Mesendoderm (in vitro differentiated cells): ENCODE results near the gene CAND2.
"Not testable (repeated sequence)": the region's sequence is repeated elsewhere in the genome, so short reads cannot be mapped to it uniquely, and the experiment has no call there.

ENCODE experiments used
- DNase-seq: peaks from one replicate; pipeline ENCODE4 v3.0.0; 2013
- H2AK5ac ChIP-seq: 2 replicates; pipeline ENCODE4 v1.6.1; 2013; ENCODE audit warnings: low read length, inconsistent platforms
- H2BK120ac ChIP-seq: 2 replicates; pipeline ENCODE4 v1.6.1; 2013; ENCODE audit warnings: low read depth, mild to moderate bottlenecking, low read length, moderate library complexity, mixed read lengths
- H2BK15ac ChIP-seq: replicated peaks from 2 replicates; pipeline ENCODE4 v1.6.1; 2013; ENCODE audit warnings: low read depth, mild to moderate bottlenecking, moderate library complexity
- H2BK5ac ChIP-seq: 2 replicates; pipeline ENCODE4 v1.6.1; 2013; ENCODE audit warnings: low read length, inconsistent platforms
- H3K18ac ChIP-seq: 2 replicates; pipeline ENCODE4 v1.6.1; 2013; ENCODE audit warnings: mild to moderate bottlenecking, low read length, mixed read lengths
- H3K23ac ChIP-seq: one replicate; pipeline ENCODE4 v1.6.1; 2013; ENCODE audit warnings: low read length
- H3K27ac ChIP-seq: 2 replicates; pipeline ENCODE4 v1.5.1; 2013; ENCODE audit warnings: low read depth, mild to moderate bottlenecking, inconsistent platforms, low read length, moderate library complexity
- H3K27me3 ChIP-seq: 2 replicates; pipeline ENCODE4 v1.6.1; 2013; ENCODE audit warnings: low read length, control low read depth, mild to moderate bottlenecking, inconsistent platforms; ENCODE audit not compliant: insufficient read depth, poor library complexity
- H3K36me3 ChIP-seq: 2 replicates; pipeline ENCODE4 v1.6.1; 2013; ENCODE audit warnings: low read length, inconsistent platforms; ENCODE audit not compliant: control insufficient read depth, insufficient read depth
- H3K4ac ChIP-seq: one replicate; pipeline ENCODE4 v1.6.1; 2013; ENCODE audit warnings: low read depth, mild to moderate bottlenecking, low read length, moderate library complexity
- H3K4me1 ChIP-seq: 2 replicates; pipeline ENCODE4 v1.6.1; 2013; ENCODE audit warnings: low read depth, low read length, inconsistent platforms; ENCODE audit not compliant: control insufficient read depth
- H3K4me2 ChIP-seq: 2 replicates; pipeline ENCODE4 v1.6.1; 2013; ENCODE audit warnings: low read length
- H3K4me3 ChIP-seq: 2 replicates; pipeline ENCODE4 v1.5.1; 2013; ENCODE audit warnings: mild to moderate bottlenecking, low read length
- H3K56ac ChIP-seq: one replicate; pipeline ENCODE4 v1.6.1; 2013; ENCODE audit warnings: low read length
- H3K79me1 ChIP-seq: 2 replicates; pipeline ENCODE4 v1.6.1; 2013; ENCODE audit warnings: low read length, inconsistent platforms
- H3K79me2 ChIP-seq: 2 replicates; pipeline ENCODE4 v1.6.1; 2013; ENCODE audit warnings: mild to moderate bottlenecking, low read length; ENCODE audit not compliant: control insufficient read depth, insufficient read depth
- H3K9ac ChIP-seq: 2 replicates; pipeline ENCODE4 v1.6.1; 2013; ENCODE audit warnings: low read length, inconsistent platforms
- H4K5ac ChIP-seq: one replicate; pipeline ENCODE4 v1.6.1; 2013; ENCODE audit warnings: low read length
- H4K8ac ChIP-seq: one replicate; pipeline ENCODE4 v1.6.1; 2013; ENCODE audit warnings: low read depth, mild to moderate bottlenecking, control low read depth, low read length, moderate library complexity
- WGBS: extraction: QIAGEN DNeasy Blood & Tissue Kit; methylation state at CpG from one replicate; pipeline ENCODE4 v1.1.7; 2013; ENCODE audit warnings: low lambda C conversion rate, missing lambda C conversion rate; ENCODE audit not compliant: insufficient coverage; ENCODE audit errors: extremely low coverage; 5-methylcytosine and 5-hydroxymethylcytosine counted together

CAND2 gene

GRCh38 chr3:12835052-12835665 lies 38.7 kb downstream of the CAND2 start:
- Histone ChIP-seq H2BK5ac (no peak overlapping the region), H3K4me1 (peaks cover 9% of the 10 kb centered on the region), H3K79me2 (peaks cover 38% of the 10 kb centered on the region), H3K18ac (no peak overlapping the region), H2BK15ac (no peak overlapping the region), H3K79me1 (peaks cover 15% of the 10 kb centered on the region), H2BK120ac (no peak overlapping the region), H3K27ac (no peak overlapping the region), H3K23ac (no peak overlapping the region), H3K27me3 (no peaks in the 10 kb centered on the region), H4K5ac (no peak overlapping the region), H4K8ac (no peak overlapping the region), H3K9ac (no peak overlapping the region), H3K56ac (no peak overlapping the region), H3K4me3 (no peak overlapping the region), H3K36me3 (peaks cover 34% of the 10 kb centered on the region), H3K4ac (no peak overlapping the region), H2AK5ac (no peak overlapping the region), H3K4me2 (no peak overlapping the region)
- WGBS = no CpG with 5 or more reads among the region's 6 CpGs
- DNase-seq = no peak

- Histone ChIP-seq H4K8ac (no peak overlapping the region), H2AK5ac (no peak overlapping the region), H3K27ac (no peak overlapping the region), H3K23ac (no peak overlapping the region), H3K9ac (peak overlapping the region; percentile 52), H2BK120ac (no peak overlapping the region), H3K79me1 (peaks cover 15% of the 10 kb centered on the region), H3K4me1 (peaks cover 9% of the 10 kb centered on the region), H3K18ac (no peak overlapping the region), H3K56ac (peak overlapping the region; percentile 58), H3K4me2 (peak overlapping the region; percentile 33), H3K27me3 (no peaks in the 10 kb centered on the region), H3K36me3 (peaks cover 30% of the 10 kb centered on the region), H3K79me2 (peaks cover 50% of the 10 kb centered on the region), H3K4me3 (no peak overlapping the region), H4K5ac (no peak overlapping the region), H2BK5ac (no peak overlapping the region), H2BK15ac (no peak overlapping the region), H3K4ac (no peak overlapping the region)
- no peak for DNase-seq
- no CpG with 5 or more reads among the region's 6 CpGs for WGBS
Measured at GRCh38 chr3:12837295-12837986, 41.0 kb downstream of the CAND2 start.

GRCh38 chr3:12838179-12838965 lies 41.9 kb downstream of the CAND2 start:
- Histone ChIP-seq H2BK5ac (no peak overlapping the region), H2AK5ac (no peak overlapping the region), H3K36me3 (peaks cover 29% of the 10 kb centered on the region), H3K18ac (no peak overlapping the region), H3K4me3 (no peak overlapping the region), H3K27me3 (no peaks in the 10 kb centered on the region), H4K5ac (no peak overlapping the region), H3K56ac (peak overlapping the region; percentile 58), H3K27ac (no peak overlapping the region), H3K79me2 (peaks cover 50% of the 10 kb centered on the region), H3K4me2 (peak overlapping the region; percentile 31), H3K4ac (no peak overlapping the region), H2BK120ac (no peak overlapping the region), H3K9ac (peak overlapping the region; percentile 49), H3K23ac (no peak overlapping the region), H3K79me1 (peaks cover 15% of the 10 kb centered on the region), H2BK15ac (no peak overlapping the region), H3K4me1 (peaks cover 9% of the 10 kb centered on the region), H4K8ac (no peak overlapping the region)
- WGBS = no CpG with 5 or more reads among the region's 13 CpGs
- DNase-seq = no peak

- Histone ChIP-seq H2BK15ac (no peak overlapping the region), H3K27me3 (no peaks in the 10 kb centered on the region), H2BK5ac (no peak overlapping the region), H3K4me1 (peaks cover 9% of the 10 kb centered on the region), H2AK5ac (no peak overlapping the region), H3K4ac (no peak overlapping the region), H3K27ac (no peak overlapping the region), H3K4me3 (peak overlapping the region; percentile 14), H4K5ac (no peak overlapping the region), H3K36me3 (peaks cover 26% of the 10 kb centered on the region), H3K23ac (no peak overlapping the region), H2BK120ac (no peak overlapping the region), H3K79me2 (peaks cover 50% of the 10 kb centered on the region), H3K9ac (peak overlapping the region; percentile 98), H3K4me2 (peak overlapping the region; percentile 68), H3K18ac (no peak overlapping the region), H4K8ac (no peak overlapping the region), H3K79me1 (peaks cover 15% of the 10 kb centered on the region), H3K56ac (peak overlapping the region; percentile 65)
- DNase-seq = no peak
- WGBS = no CpG with 5 or more reads among the region's 11 CpGs
Measured at GRCh38 chr3:12839156-12839946, 42.9 kb downstream of the CAND2 start.

GRCh38 chr3:12840148-12840547 lies 43.7 kb downstream of the CAND2 start:
- not testable (repeated sequence) for H3K27me3 ChIP-seq, H3K18ac ChIP-seq, H3K4ac ChIP-seq, H2BK15ac ChIP-seq, H3K23ac ChIP-seq, DNase-seq, H4K5ac ChIP-seq, H2BK5ac ChIP-seq, H2BK120ac ChIP-seq, H3K4me1 ChIP-seq, H2AK5ac ChIP-seq, H4K8ac ChIP-seq, H3K27ac ChIP-seq
- Histone ChIP-seq H3K36me3 (peaks cover 23% of the 10 kb centered on the region), H3K56ac (peak overlapping the region; percentile 95), H3K9ac (peak overlapping the region; percentile 98), H3K4me3 (peak overlapping the region; percentile 94), H3K79me1 (peaks cover 15% of the 10 kb centered on the region), H3K79me2 (peaks cover 50% of the 10 kb centered on the region), H3K4me2 (peak overlapping the region; percentile 95)
- WGBS = no CpG with 5 or more reads among the region's 10 CpGs
